Measurements from ENCODE around the gene GYPC.
"Not testable (repeated sequence)": the region's sequence is repeated elsewhere in the genome, so short reads cannot be mapped to it uniquely, and the experiment has no call there.

The GYPC gene

GRCh38 chr2:126648345-126648786, 7.6 kb upstream of the GYPC start:
- not testable (repeated sequence) for H3K9me3 ChIP-seq (ENCODE audit: control insufficient read depth in 1 of 2, low read length in 2 of 2); H3K27ac ChIP-seq (ENCODE audit: low read depth, low read length); H3K27me3 ChIP-seq (ENCODE audit: control insufficient read depth in 1 of 2, insufficient read depth in 2 of 2, low read length in 2 of 2)

GRCh38 chr2:126649101-126649500, 6.9 kb upstream of the GYPC start:
- Histone ChIP-seq H3K9me3 (ENCODE audit: control insufficient read depth in 1 of 2, low read length in 2 of 2) (no peaks in the 10 kb centered on the region), H3K4me3 (ENCODE audit: low read depth in 1 of 2, low read length in 2 of 2) (no peak overlapping the region), H3K27me3 (ENCODE audit: control insufficient read depth in 1 of 2, insufficient read depth in 2 of 2, low read length in 2 of 2) (no peaks in the 10 kb centered on the region), H3K27ac (ENCODE audit: low read depth, low read length) (no peak overlapping the region), H3K9ac (ENCODE audit: low read depth in 1 of 2, low read length in 2 of 2) (no peak overlapping the region), H3K36me3 (ENCODE audit: control insufficient read depth in 1 of 2, insufficient read depth in 2 of 2, low read length in 2 of 2) (no peaks in the 10 kb centered on the region), H3K4me1 (ENCODE audit: control insufficient read depth in 1 of 2, insufficient read depth in 2 of 2, low read length in 2 of 2) (no peaks in the 10 kb centered on the region)

More at GRCh38 chr2:126648345-126648786, 7.6 kb upstream of the GYPC start:
- H3K4me1 ChIP-seq (ENCODE audit: control insufficient read depth in 1 of 2, insufficient read depth in 2 of 2, low read length in 2 of 2); H3K36me3 ChIP-seq (ENCODE audit: control insufficient read depth in 1 of 2, insufficient read depth in 2 of 2, low read length in 2 of 2); H3K9ac ChIP-seq (ENCODE audit: low read depth in 1 of 2, low read length in 2 of 2); H3K4me3 ChIP-seq (ENCODE audit: low read depth in 1 of 2, low read length in 2 of 2): not testable (repeated sequence)

GRCh38 chr2:126650994-126651393, 5.0 kb upstream of the GYPC start:
- Histone ChIP-seq H3K4me1 (ENCODE audit: control insufficient read depth in 1 of 2, insufficient read depth in 2 of 2, low read length in 2 of 2) (peaks cover 0 to 5% of the 10 kb centered on the region in 2 donors), H3K27ac (ENCODE audit: low read depth, low read length) (no peak overlapping the region), H3K27me3 (ENCODE audit: control insufficient read depth in 1 of 2, insufficient read depth in 2 of 2, low read length in 2 of 2) (no peaks in the 10 kb centered on the region), H3K4me3 (ENCODE audit: low read depth in 1 of 2, low read length in 2 of 2) (no peak overlapping the region), H3K36me3 (ENCODE audit: control insufficient read depth in 1 of 2, insufficient read depth in 2 of 2, low read length in 2 of 2) (no peaks in the 10 kb centered on the region), H3K9ac (ENCODE audit: low read depth in 1 of 2, low read length in 2 of 2) (no peak overlapping the region), H3K9me3 (ENCODE audit: control insufficient read depth in 1 of 2, low read length in 2 of 2) (no peaks in the 10 kb centered on the region)

- H3K27ac ChIP-seq (ENCODE audit: low read depth, low read length): no peak overlapping the region
- H3K27me3 ChIP-seq (ENCODE audit: control insufficient read depth in 1 of 2, insufficient read depth in 2 of 2, low read length in 2 of 2): no peaks in the 10 kb centered on the region
Measured at GRCh38 chr2:126652323-126652891, 3.6 kb upstream of the GYPC start.

GRCh38 chr2:126653109-126653508, 2.8 kb upstream of the GYPC start:
- no peak overlapping the region for H3K9ac ChIP-seq (ENCODE audit: low read depth in 1 of 2, low read length in 2 of 2)
- H3K9me3 ChIP-seq (ENCODE audit: control insufficient read depth in 1 of 2, low read length in 2 of 2): no peaks in the 10 kb centered on the region
- H3K4me3 ChIP-seq (ENCODE audit: low read depth in 1 of 2, low read length in 2 of 2): no peak overlapping the region
- H3K27ac ChIP-seq (ENCODE audit: low read depth, low read length): no peak overlapping the region
- H3K4me1 ChIP-seq (ENCODE audit: control insufficient read depth in 1 of 2, insufficient read depth in 2 of 2, low read length in 2 of 2): peaks cover 9 to 18% of the 10 kb centered on the region in 2 donors
- no peaks in the 10 kb centered on the region for H3K36me3 ChIP-seq (ENCODE audit: control insufficient read depth in 1 of 2, insufficient read depth in 2 of 2, low read length in 2 of 2)
- H3K27me3 ChIP-seq (ENCODE audit: control insufficient read depth in 1 of 2, insufficient read depth in 2 of 2, low read length in 2 of 2): no peaks in the 10 kb centered on the region

More at GRCh38 chr2:126652323-126652891, 3.6 kb upstream of the GYPC start:
- Histone ChIP-seq H3K9me3 (ENCODE audit: control insufficient read depth in 1 of 2, low read length in 2 of 2) (no peaks in the 10 kb centered on the region), H3K36me3 (ENCODE audit: control insufficient read depth in 1 of 2, insufficient read depth in 2 of 2, low read length in 2 of 2) (no peaks in the 10 kb centered on the region), H3K4me1 (ENCODE audit: control insufficient read depth in 1 of 2, insufficient read depth in 2 of 2, low read length in 2 of 2) (peaks cover 2 to 11% of the 10 kb centered on the region in 2 donors), H3K9ac (ENCODE audit: low read depth in 1 of 2, low read length in 2 of 2) (no peak overlapping the region), H3K4me3 (ENCODE audit: low read depth in 1 of 2, low read length in 2 of 2) (no peak overlapping the region)

- Histone ChIP-seq H3K4me3 (ENCODE audit: low read depth in 1 of 2, low read length in 2 of 2) (no peak overlapping the region), H3K27me3 (ENCODE audit: control insufficient read depth in 1 of 2, insufficient read depth in 2 of 2, low read length in 2 of 2) (no peaks in the 10 kb centered on the region), H3K27ac (ENCODE audit: low read depth, low read length) (no peak overlapping the region), H3K9me3 (ENCODE audit: control insufficient read depth in 1 of 2, low read length in 2 of 2) (no peaks in the 10 kb centered on the region), H3K36me3 (ENCODE audit: control insufficient read depth in 1 of 2, insufficient read depth in 2 of 2, low read length in 2 of 2) (no peaks in the 10 kb centered on the region), H3K9ac (ENCODE audit: low read depth in 1 of 2, low read length in 2 of 2) (no peak overlapping the region), H3K4me1 (ENCODE audit: control insufficient read depth in 1 of 2, insufficient read depth in 2 of 2, low read length in 2 of 2) (peaks cover 12 to 24% of the 10 kb centered on the region in 2 donors)
Measured at GRCh38 chr2:126653761-126654160, 2.2 kb upstream of the GYPC start.

- no peak overlapping the region for H3K4me3 ChIP-seq (ENCODE audit: low read depth in 1 of 2, low read length in 2 of 2)
Measured at GRCh38 chr2:126655051-126655450, 907 bp upstream of the GYPC start.

GRCh38 chr2:126656431-126657147, 631 bp downstream of the GYPC start:
- peaks cover 12 to 39% of the 10 kb centered on the region in 2 donors for H3K4me1 ChIP-seq (ENCODE audit: control insufficient read depth in 1 of 2, insufficient read depth in 2 of 2, low read length in 2 of 2)
- H3K27me3 ChIP-seq (ENCODE audit: control insufficient read depth in 1 of 2, insufficient read depth in 2 of 2, low read length in 2 of 2): no peaks in the 10 kb centered on the region

More at GRCh38 chr2:126655051-126655450, 907 bp upstream of the GYPC start:
- Histone ChIP-seq H3K9ac (ENCODE audit: low read depth in 1 of 2, low read length in 2 of 2) (no peak overlapping the region), H3K27ac (ENCODE audit: low read depth, low read length) (peak overlapping the region; percentile 88), H3K9me3 (ENCODE audit: control insufficient read depth in 1 of 2, low read length in 2 of 2) (no peaks in the 10 kb centered on the region), H3K27me3 (ENCODE audit: control insufficient read depth in 1 of 2, insufficient read depth in 2 of 2, low read length in 2 of 2) (no peaks in the 10 kb centered on the region), H3K4me1 (ENCODE audit: control insufficient read depth in 1 of 2, insufficient read depth in 2 of 2, low read length in 2 of 2) (peaks cover 12 to 33% of the 10 kb centered on the region in 2 donors), H3K36me3 (ENCODE audit: control insufficient read depth in 1 of 2, insufficient read depth in 2 of 2, low read length in 2 of 2) (no peaks in the 10 kb centered on the region)

GRCh38 chr2:126657148-126657635, 1.2 kb downstream of the GYPC start:
- no peaks in the 10 kb centered on the region for H3K27me3 ChIP-seq (ENCODE audit: control insufficient read depth in 1 of 2, insufficient read depth in 2 of 2, low read length in 2 of 2)
- peak overlapping the region; percentile 77 to 84 for H3K4me3 ChIP-seq (ENCODE audit: low read depth in 1 of 2, low read length in 2 of 2)
- peak overlapping the region; percentile 88 for H3K27ac ChIP-seq (ENCODE audit: low read depth, low read length)
- peak overlapping the region; percentile 72 to 73 for H3K9ac ChIP-seq (ENCODE audit: low read depth in 1 of 2, low read length in 2 of 2)
- H3K36me3 ChIP-seq (ENCODE audit: control insufficient read depth in 1 of 2, insufficient read depth in 2 of 2, low read length in 2 of 2): no peaks in the 10 kb centered on the region
- H3K4me1 ChIP-seq (ENCODE audit: control insufficient read depth in 1 of 2, insufficient read depth in 2 of 2, low read length in 2 of 2): peaks cover 18 to 39% of the 10 kb centered on the region in 2 donors
- no peaks in the 10 kb centered on the region for H3K9me3 ChIP-seq (ENCODE audit: control insufficient read depth in 1 of 2, low read length in 2 of 2)

More at GRCh38 chr2:126656431-126657147, 631 bp downstream of the GYPC start:
- Histone ChIP-seq H3K27ac (ENCODE audit: low read depth, low read length) (peak overlapping the region; percentile 88), H3K4me3 (ENCODE audit: low read depth in 1 of 2, low read length in 2 of 2) (peak overlapping the region; percentile 77 to 84), H3K9me3 (ENCODE audit: control insufficient read depth in 1 of 2, low read length in 2 of 2) (no peaks in the 10 kb centered on the region), H3K9ac (ENCODE audit: low read depth in 1 of 2, low read length in 2 of 2) (peak overlapping the region; percentile 72 to 73), H3K36me3 (ENCODE audit: control insufficient read depth in 1 of 2, insufficient read depth in 2 of 2, low read length in 2 of 2) (no peaks in the 10 kb centered on the region)

GRCh38 chr2:126657636-126658318, 1.8 kb downstream of the GYPC start:
- peak overlapping the region; percentile 88 for H3K27ac ChIP-seq (ENCODE audit: low read depth, low read length)
- peaks cover 21 to 39% of the 10 kb centered on the region in 2 donors for H3K4me1 ChIP-seq (ENCODE audit: control insufficient read depth in 1 of 2, insufficient read depth in 2 of 2, low read length in 2 of 2)
- H3K36me3 ChIP-seq (ENCODE audit: control insufficient read depth in 1 of 2, insufficient read depth in 2 of 2, low read length in 2 of 2): no peaks in the 10 kb centered on the region
- no peaks in the 10 kb centered on the region for H3K27me3 ChIP-seq (ENCODE audit: control insufficient read depth in 1 of 2, insufficient read depth in 2 of 2, low read length in 2 of 2)
- no peaks in the 10 kb centered on the region for H3K9me3 ChIP-seq (ENCODE audit: control insufficient read depth in 1 of 2, low read length in 2 of 2)
- H3K9ac ChIP-seq (ENCODE audit: low read depth in 1 of 2, low read length in 2 of 2): peak overlapping the region in 1 of 2 donors; percentile 73
- H3K4me3 ChIP-seq (ENCODE audit: low read depth in 1 of 2, low read length in 2 of 2): peak overlapping the region; percentile 77 to 84
